Fibroblast of skin of abdomen (primary cell): ENCODE measurements around the gene AP1G2. TPM values are rescaled to one million over a fixed set of nuclear protein-coding genes. Genes with fewer than 3 reads are reported as not detected.
"Not testable (repeated sequence)": the region's sequence is repeated elsewhere in the genome, so short reads cannot be mapped to it uniquely, and the experiment has no call there.

Experiments
- DNase-seq: peaks from one replicate; pipeline ENCODE4 v3.0.0-alpha.2; 2013
- polyA plus RNA-seq, 2 experiments: library from polyadenylated mRNA; unstranded; fragments of 120-200 nt; gene quantifications; one replicate each; pipeline ENCODE4 v1.2.1, GENCODE V29; 2013; ENCODE audit not compliant: insufficient read length in 2 of 2

Gene AP1G2, protein sequence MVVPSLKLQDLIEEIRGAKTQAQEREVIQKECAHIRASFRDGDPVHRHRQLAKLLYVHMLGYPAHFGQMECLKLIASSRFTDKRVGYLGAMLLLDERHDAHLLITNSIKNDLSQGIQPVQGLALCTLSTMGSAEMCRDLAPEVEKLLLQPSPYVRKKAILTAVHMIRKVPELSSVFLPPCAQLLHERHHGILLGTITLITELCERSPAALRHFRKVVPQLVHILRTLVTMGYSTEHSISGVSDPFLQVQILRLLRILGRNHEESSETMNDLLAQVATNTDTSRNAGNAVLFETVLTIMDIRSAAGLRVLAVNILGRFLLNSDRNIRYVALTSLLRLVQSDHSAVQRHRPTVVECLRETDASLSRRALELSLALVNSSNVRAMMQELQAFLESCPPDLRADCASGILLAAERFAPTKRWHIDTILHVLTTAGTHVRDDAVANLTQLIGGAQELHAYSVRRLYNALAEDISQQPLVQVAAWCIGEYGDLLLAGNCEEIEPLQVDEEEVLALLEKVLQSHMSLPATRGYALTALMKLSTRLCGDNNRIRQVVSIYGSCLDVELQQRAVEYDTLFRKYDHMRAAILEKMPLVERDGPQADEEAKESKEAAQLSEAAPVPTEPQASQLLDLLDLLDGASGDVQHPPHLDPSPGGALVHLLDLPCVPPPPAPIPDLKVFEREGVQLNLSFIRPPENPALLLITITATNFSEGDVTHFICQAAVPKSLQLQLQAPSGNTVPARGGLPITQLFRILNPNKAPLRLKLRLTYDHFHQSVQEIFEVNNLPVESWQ
- polyA plus RNA-seq (2013, experiment 1 of 2; ENCODE audit: insufficient read length), result 18.4 TPM
- polyA plus RNA-seq (2013, experiment 2 of 2; ENCODE audit: insufficient read length), result 14.6 TPM

DNA sequence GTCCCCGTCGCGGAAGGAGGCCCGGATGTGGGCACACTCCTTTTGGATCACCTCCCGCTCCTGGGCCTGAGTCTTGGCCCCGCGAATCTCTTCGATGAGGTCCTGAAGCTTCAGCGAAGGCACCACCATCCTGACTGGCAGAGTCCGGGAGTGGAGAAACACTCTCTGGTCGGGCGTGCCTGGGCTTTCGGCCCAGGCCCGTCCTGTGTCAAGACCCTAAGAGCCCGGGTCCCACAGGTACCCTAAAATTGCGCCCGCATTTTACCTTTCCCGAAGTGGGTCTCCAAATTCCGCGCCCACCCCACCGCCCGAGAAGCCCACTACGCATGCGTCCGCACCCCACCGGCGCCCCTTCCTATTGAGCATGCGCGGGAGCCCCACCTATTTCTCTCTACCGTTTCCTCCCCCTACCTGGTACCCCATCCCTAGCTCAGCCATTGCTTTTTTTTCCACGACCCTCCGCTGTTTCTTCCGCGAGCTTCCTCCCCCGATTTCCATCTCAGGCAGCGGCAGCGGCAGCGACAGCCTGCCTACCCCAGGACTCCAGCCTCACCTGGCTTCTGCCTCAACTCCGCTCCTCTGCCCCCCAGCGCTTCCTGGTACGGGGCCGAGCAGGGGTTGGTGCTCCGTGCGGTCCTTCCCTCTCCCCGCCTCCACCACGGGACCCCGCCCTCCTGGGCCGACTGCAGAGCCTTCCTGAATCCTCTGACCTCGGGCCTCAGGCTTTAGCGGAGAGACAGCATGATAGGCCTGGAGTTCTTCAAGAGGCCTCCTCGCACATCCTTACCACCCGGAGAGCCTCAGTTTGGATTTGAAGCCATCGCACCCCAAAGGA is at the start of gene AP1G2:
Gene AP1G2, minus strand, starts transcription at position 606 of the 835 bp plus-strand sequence. Its CDS starts 477 bp downstream, at position 129.
- peak; percentile 65 for DNase-seq

DNA sequence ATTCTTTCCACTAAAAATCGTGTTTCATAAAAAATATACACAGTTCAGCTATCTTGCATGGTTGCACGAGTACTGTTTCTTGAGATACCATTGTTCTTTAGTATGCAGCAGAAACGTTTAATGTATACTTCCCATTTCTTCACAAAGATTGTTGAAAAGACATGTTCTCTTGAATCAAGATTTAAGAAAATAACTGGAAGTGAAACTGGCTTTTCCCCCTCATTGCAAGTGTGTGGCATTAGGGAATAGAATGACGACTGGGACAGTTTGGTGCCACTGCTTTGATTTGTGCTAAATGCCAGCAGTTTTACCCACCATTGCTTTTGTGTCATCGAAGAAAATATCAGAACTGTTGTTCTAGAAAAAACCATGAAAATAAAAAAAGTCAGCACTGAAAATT is 48.3 kb upstream of the AP1G2 start:
- no peak for DNase-seq

DNA sequence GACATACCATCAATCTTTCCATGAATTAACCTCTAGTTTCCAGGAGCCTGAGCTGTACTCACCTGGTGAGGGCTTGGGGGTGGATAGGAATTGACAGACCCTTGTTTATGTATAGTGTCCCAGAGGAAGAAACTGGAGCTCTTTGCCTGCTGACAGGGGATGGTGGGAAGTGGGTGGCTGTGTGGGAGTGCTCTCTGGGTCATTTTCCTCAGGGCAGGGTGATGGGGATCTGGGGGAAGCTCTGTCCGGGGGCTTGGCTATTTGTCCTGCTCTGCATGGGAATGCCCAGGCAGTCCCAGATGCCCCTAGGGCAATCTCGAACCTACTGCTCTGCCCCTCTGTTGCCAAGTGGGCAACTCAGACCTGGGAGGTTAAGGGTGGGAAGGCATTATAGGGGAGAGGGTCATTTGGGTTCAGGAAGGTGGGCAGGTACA is 46.8 kb upstream of the AP1G2 start:
- DNase-seq, result no peak

DNA sequence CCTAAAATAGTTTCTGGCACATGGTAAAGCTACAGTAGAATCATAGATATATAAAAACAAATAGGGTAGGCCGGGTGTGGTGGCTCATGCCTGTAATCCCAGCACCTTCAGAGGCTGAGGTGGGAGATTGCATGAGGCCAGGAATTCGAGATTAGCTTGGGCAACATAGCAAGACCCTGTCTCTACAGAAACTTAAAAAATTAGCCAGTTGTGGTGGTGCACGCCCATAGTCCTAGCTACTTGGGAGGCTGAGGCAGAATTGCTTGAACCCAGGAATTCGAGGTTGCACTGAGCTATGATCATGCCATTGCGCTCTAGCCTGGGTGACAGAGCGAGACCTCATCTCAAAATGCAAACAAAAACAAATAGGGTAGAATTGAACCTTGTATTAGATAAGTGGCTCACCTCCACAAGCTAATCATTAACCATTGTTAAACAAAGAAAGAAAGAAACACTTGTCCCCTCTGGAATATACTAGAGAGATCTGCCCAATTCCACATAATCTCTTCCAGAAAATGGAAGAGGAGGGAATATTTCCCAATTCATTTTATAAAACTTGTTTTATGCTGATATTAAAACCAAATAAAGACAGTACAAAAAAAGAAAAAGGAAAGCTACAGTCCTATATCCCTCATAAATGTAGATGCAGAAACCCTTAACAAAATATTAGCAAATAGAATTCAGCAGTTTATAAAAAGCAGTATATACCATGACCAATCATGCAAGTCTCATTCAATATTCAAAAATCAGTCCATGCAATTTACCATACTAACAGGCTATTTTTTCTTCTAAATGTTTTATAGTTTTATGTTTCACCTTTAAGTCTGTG is 45.9 kb upstream of the AP1G2 start:
- DNase-seq, result no peak

DNA sequence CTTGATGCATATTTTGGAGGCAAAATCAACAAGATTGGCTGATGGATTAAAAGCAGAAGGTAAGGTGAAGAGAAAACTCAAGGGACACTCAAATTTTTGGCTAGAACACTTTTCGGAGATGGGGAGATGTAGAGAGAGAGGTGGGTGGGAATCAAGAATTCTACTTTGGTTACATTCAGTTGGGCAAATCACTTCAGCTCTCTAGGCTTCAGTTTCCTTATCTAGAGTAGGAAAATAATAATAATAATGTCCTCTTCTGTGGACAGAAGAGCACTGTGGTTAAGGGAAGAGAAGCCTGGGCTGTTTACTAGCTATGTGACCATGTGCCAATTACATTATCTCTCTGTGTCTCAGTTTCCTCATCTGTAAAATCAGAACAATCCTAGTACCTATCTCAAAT is 45.2 kb upstream of the AP1G2 start:
- DNase-seq, result no peak

DNA sequence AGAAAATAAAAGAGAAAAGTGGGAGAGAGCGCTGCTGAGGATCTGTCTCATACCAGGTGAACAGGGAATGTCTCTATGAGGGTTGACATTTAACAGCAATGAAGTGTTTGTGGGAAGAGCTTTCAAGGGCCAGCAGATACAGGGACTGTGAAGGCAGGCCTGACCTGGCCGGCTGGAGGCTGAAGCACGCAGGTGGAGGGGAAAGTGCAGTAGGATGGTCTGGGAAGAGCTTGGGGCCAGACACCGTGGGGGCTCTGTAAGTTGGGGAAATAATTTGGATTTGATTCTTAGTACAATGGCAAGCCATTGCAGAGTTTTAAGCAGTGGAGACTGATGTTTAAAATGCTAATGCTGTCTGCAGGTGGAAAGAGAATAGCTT is 44.8 kb upstream of the AP1G2 start:
- no peak for DNase-seq

DNA sequence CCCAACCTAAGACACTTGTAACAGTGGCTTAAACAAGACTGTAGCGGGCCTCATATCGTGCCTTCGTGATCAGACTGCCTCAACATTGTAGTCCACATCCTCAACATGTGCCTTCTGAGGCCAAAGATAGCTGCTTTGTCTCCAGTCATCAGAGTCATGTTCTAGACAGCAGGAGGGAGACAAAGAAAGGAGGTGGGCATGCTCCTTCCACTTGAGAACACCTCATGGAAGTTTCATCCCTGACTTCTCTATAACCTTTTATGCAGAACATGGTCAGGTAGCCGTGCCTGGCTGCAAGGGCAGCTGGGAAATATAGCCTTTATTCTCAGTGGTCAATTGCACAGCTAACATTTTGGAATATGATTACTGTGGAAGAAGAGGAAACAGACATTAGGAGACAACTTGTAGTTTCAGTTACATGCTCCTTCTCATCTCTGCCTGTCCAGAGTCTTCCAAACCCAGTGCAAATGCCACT is 43.3 kb upstream of the AP1G2 start:
- no peak for DNase-seq

DNA sequence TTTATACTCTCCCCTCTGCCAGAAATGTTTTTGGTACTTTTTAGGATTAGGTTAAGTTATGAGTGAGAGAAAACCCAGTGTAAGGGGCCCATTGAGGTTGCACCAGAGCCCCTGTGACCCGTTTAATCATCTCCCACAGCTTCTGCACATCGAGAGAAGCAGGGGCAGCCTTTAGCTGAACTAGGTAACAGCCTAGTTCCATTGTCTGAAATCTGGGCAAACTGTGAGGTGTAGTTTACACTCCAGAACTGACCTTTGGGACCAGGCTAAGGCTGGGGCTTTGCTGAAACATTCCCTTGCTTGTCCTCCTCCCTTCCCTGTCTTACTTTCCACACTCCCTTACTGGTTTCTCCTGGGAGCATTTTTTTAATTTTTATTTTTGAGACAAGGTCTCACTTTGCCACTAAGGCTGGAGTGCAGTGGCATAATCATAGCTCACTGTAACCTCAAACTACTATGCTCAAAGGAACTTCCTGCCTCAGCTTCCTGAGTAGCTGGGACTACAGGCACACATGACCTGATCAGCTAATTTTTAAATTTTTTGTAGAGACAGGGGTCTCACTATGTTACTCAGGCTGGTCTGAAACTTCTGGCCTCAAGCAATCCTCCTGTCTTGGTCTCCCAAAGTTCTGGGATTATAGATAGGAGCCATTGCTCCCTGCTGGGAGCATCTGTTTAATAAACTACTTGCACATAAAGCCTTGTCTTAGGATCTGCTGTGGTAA is 42.7 kb upstream of the AP1G2 start:
- DNase-seq, result no peak

DNA sequence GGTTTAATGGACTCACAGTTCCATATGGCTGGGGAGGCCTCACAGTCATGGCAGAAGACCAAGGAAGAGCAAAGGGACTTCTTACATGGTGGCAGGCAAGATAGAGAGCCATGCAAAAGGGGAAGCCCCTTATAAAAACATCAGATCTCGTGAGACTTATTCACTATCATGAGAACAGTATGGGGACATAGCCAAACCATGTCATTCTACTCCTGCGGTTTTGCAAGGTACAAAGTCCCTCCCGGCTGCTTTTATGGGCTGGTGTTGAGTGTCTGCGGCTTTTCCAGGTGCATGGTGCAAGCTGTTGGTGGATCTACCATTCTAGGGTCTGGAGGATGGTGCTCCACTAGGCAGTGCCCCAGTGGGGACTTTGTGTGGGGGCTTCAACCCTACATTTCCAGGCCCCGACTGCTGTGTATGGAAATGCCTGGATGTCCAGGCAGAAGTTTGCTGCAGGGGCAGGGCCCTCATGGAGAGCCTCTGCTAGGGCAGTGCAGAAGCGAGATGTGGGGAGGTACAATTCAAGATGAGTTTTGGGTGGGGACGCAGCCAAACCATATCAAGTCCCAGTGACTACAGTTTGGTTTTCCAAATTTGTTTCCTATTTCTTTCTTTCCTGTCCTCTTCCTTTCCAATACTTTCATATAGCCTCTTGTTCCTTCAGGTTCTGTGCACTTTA is 42.0 kb upstream of the AP1G2 start:
- DNase-seq, result not testable (repeated sequence)

DNA sequence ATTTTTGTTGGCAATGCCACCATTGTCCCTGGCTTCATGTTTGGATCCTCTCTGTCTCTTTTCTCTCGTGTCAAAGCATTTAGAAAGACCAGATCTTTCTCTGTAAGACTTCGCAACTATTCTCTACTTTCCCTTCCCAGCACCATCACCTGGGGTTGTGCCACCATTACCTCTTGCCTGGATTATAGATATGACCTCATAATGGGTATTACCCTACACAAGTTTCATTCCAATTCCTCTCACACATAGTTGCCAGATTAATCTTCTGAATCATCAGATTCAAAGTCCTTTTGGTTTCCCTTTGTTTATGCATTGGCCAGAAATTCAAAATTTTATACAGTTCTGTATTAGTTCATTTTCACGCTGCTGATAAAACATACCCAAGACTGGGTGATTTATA is 41.4 kb upstream of the AP1G2 start:
- no peak for DNase-seq

DNA sequence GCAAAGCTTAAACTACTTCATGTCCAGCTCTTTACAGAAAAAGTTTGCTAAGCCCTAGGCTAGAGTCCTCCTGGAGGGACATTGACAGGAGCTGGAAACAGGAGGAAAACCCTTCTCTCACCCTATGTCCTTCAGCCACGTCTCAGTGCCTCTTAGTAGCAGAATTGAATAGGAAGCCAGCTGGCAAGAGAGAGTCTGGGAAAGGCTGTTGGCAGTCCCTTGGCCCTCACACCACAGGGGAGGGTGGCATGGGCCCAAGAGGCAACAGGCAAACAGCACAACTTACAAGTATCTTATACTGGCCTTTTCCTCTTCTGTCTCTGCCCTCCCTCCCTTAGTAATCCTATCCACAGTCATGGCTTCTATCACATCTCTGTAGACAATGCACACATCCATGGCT is 40.9 kb upstream of the AP1G2 start:
- no peak for DNase-seq

DNA sequence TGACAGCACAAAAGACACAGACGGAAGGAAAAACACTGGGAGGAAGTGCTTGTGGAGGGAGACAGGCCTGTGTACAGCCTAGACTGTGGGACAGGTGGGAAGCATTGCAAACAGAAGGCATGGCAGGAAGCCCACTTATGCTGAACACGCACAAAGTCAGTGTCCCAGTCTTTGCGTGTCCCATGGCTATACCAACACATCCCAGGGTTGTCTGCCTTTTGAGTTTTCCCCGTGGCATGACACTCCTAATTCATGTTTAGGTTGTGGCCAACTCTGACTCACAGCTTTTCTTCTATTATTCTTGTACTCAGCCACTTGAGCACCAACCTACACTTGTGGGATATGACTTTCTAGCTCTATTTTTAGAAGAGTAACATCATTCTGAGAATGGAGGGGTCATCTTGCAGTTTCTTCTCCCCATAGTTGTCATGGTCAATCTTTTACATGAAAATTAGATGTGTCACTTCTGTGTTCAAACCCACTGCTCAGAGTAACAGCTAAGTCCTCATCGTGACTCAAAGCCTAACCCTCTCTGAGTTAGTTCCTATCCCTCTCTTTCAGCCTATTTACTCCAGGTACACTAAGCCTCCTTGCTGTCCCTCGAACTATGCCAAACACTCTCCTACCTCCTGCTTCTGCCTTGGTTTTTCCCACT is 38.5 kb upstream of the AP1G2 start:
- no peak for DNase-seq

DNA sequence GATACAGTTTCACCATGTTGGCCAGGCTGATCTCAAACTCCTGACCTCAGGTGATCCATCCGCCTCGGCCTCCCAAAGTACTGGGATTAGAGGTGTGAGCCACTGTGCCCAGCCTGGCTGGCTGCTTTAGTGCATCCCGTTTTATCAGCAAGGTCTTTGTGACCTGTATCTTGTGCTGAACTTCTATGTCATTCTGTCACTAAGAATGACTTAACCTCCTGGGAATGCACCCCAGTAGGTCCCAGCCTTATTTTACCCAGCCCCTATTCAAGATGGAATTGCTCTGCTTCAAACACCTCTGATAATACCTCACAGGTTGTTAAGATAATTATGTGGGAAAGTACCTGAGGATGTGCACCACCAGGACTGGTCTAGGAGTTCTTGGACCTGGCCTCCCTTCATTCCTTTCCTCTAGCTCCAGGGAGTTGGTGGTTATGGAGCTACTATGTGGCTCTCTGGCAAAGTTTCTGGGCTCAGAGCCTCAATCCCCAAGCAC is 37.1 kb upstream of the AP1G2 start:
- no peak for DNase-seq

DNA sequence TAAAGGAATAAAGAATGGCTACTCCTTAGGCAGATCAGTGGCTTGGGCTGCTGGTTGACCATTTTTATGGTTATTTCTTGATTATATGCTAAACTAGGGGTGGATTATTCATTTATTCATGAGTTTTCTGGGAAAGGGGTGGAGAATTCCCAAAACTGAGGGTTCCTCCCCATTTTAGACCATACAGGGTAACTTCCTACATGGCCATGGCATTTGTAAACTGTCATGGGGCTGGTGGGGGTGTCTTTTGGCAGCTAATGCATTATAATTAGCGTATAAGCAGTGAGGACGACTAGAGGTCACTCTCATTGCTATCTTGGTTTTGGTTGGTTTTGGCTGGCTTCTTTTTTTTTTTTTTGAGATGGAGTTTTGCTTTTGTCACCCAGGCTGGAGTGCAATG is 36.6 kb upstream of the AP1G2 start:
- DNase-seq, result no peak

DNA sequence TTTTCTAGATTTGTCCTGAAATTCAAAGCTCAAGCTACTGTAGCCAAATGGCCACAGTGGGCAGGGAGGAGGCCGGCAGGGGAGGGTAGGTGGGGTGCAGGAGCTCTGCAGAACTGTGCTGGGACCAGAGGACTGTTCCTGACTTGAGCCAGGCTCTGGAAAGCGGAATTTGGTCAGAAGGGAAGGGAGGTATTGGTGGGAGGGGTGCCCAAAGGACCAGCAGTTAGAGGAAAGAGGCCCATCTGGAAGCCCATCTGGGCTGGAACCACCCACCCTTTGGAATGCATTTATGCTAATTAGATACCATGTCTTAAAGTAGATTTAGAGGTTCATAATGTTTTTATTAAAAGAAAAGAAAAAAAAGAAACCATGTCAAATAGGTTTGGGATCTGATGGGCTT is 35.5 kb upstream of the AP1G2 start:
- DNase-seq, result no peak

DNA sequence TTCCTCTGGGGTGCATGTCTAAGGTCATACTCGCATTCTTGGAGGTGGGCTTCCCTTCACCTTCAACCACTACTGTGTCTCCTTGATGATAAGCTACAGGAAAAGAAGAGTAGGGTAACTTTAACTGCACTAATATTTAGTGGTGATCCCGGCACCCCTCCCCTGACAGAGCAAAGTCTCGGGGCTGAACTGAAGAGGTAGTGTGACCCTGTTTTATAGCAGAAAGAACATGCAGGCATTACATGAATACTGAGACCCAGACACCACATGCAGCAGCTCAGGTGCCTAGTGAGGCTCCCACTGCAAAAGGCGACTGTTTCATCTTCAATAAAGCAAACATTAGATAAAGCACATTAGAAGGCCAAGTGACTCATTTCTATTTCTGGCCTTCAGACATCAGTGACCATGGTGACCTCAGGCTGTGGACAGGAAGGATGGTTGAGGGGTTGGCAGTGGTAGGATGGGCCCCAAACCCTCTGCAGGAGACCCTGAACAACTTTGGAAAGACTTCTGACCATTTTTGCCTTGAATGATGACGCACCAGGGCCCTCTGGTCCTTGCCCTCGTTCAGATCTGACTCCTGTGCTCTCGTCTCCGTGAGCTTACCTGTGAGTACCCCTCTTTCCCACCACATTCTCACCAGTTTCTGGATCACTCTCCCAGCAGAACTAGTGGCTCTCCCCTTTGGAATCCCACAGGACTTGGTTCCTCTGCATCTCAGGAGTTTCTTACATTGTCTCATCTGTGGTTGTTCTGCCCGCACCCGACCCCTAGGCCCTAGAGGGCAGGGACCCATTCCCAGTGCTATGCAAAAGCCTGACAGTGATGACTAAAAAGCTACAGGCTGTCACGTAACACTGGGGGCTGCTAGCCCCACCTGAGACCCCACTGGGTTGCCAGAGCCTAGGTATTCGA is 34.8 kb upstream of the AP1G2 start:
- no peak for DNase-seq

DNA sequence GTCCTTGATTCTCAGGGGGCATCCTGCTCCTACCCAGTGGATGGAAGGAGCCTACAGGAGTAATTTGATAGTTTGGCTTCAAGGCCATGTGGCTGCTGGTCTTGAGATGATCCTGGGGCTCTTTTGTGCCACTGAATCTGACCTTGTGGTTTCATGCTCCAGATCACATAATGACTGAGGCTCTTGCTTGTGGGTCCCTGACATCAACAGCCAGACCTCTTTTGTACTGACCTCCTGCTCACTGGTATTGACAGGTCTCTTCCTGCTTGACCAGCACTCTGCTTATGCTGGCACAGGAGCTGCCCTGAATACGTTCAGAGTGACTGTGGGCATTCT is 34.2 kb upstream of the AP1G2 start:
- no peak for DNase-seq

DNA sequence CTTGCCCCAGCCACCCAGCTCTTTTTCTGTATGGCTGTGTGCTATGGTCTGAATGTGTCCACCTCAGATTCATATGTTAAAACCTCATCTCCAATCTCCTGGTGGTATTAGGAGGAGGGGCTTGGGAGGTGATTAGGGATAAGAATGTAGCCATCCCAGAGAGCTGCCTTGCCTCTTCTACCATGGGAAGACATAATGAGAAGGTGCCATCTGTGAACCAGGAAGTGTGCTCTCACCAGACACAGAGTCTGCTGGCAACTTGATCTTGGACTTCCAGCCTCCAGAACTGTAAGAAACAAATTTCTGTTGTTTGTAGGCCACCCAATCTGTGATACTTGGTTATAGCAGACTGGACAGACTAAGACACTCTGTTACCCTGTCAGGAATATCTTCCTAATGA is 33.8 kb upstream of the AP1G2 start:
- DNase-seq, result no peak

DNA sequence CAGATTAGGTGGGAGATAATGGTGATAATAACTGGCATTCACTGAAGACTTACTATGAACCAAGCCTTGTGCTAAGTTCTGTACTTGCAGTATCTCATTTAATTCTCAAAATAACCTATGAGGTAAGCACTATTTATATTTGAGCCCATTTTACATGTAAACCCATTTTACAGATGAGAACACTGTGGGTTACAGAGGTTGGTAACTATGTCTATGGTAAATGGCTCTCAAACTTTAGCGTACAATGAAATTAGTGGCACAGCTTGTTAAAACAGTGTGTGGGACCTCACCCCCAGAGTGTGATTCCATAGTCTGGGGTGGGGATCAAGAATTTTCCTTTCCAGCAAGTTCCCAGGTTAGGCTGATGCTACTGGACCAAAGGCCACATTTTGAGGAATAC is 33.2 kb upstream of the AP1G2 start:
- DNase-seq, result no peak
